ENCODE measurements around the gene MYG1.

Gene MYG1, protein sequence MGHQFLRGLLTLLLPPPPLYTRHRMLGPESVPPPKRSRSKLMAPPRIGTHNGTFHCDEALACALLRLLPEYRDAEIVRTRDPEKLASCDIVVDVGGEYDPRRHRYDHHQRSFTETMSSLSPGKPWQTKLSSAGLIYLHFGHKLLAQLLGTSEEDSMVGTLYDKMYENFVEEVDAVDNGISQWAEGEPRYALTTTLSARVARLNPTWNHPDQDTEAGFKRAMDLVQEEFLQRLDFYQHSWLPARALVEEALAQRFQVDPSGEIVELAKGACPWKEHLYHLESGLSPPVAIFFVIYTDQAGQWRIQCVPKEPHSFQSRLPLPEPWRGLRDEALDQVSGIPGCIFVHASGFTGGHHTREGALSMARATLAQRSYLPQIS

DNA sequence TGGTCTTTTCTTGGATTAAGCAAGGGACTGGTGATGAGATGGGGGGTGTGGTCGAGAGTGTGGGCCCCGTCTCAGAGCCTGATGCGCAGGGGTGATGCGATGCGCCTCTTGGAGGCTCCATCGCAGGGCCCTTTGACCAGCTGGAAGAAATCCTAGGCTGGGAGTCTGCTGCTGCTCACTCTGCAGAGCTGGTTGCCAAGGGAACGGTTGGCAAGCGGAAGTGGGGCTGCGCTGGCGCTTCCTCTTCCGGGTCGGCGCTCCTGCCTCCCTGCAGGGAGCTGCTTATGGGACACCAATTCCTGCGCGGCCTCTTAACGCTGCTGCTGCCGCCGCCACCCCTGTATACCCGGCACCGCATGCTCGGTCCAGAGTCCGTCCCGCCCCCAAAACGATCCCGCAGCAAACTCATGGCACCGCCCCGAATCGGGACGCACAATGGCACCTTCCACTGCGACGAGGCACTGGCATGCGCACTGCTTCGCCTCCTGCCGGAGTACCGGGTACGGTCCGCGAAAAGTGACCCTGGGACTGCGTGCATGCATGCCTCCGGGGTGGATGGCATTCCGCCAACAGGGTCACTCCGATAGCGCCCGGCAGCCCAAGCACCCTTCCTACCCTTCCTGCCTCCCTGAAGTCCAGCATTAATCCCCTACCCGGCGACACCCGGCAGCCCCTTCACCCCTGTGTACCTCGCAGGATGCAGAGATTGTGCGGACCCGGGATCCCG is at the start of gene MYG1:
Gene MYG1, plus strand, starts transcription at position 242 of the 727 bp plus-strand sequence. Its CDS starts 43 bp downstream, at position 285.
- DNase-seq: peak; percentile 90 to 94

DNA sequence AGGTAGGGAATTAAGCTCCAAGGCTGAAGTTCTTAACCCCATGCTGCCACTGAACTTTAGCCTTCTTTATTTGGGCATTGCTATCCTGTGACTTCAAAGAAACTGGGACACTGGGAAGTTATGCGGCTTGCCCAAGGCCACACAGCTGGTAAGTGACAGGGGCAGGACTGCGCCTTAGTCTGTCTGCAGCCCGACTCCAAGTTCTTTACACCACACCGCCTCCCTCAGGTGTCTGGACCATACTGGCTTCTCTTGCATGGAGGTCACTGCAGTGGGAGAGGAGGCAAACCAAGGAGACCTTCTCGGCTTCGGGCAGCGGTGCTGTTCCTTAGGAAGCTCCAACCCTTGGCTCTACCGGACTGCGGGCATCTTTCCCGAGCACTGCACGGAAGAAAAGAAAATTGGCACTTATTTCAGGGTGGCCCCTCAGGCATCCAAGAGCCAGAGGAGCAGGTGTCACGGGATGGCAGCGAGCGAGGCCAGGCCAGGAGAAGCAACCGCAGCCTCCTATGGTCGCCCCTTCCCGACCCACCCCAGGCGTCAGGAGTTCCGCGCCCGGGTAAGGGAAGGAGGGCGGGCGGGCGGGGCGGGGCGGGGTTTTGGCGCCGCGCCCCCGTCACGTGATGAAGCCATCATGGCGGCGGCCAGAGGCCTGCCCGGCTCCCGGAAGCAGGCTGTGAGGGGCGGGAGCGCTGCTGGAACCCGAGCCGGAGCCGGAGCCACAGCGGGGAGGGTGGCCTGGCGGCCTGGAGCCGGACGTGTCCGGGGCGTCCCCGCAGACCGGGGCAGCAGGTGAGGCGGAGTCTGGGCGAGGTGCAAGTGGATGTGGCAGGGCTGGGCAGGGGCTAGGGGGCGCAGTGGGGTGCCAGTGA is 47.8 kb upstream of the MYG1 start:
- DNase-seq: peak; percentile 43 to 51

DNA sequence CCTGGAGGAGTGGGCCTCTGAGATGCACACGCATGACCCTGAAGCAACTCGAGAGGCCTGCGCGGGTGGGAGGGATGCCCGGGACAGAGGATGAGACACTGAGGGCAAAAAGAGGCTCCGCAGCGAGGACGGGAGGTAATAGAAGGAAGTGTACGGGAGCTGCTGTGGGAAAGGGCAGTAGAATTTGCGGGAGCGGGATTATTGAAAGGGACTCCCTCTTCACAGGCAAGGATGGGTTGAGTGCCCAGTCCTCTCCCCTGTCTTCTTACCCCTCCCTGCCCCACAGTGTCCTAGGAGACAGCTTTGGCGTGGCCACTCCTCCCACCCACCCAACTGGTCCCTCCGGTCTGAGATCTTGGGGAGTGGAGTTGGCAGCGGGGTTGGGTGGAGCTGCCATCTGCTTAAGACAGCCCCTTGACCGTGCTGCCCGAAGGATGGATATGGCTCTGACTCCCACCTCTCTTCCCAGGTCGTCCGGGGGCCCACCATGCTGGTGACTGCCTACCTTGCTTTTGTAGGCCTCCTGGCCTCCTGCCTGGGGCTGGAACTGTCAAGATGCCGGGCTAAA is 47.1 kb upstream of the MYG1 start:
- peak in 1 of 2 experiments; percentile 39 for DNase-seq

DNA sequence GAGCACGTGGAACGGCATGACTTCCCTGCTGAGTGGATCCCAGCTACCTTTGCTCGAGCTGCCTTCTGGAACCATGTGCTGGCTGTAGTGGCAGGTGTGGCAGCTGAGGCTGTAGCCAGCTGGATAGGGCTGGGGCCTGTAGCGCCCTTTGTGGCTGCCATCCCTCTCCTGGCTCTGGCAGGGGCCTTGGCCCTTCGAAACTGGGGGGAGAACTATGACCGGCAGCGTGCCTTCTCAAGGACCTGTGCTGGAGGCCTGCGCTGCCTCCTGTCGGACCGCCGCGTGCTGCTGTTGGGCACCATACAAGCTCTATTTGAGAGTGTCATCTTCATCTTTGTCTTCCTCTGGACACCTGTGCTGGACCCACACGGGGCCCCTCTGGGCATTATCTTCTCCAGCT is 46.2 kb upstream of the MYG1 start:
- DNase-seq: no peak

DNA sequence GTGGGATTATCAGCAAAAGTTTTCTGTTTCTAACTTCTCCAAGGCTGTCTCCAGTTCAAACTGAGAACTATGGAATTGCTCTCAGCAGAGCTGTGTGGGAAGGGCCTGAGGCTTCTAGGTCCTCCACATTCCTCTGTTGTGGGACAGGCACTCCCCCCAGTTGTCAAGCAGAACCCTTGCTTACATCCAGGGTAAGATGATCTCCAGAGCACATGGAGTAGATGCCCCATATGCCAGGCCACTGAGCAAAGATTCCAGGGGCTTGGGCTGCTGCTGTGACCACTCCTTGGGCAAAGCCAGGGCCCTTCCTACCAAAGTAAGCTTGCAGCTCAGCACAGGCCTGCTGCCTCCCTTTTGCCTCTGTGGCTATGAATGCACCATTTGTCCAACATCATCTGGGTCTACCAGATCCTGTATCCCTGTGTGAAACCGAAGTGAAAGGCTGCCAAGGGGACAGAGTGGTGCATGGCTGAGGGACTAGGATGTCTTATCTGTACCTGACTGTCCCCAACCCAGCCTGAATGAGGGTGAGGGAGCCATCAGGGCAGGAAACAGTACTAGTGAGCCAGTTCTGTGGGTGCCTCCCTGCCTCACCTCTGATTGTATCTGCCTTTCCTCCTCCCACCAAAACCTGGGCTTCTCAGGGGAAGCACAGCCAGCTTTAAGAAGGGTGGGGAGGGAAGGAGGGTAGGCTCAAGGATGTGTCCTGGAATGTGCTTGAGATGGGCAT is 44.5 kb upstream of the MYG1 start:
- DNase-seq: no peak

DNA sequence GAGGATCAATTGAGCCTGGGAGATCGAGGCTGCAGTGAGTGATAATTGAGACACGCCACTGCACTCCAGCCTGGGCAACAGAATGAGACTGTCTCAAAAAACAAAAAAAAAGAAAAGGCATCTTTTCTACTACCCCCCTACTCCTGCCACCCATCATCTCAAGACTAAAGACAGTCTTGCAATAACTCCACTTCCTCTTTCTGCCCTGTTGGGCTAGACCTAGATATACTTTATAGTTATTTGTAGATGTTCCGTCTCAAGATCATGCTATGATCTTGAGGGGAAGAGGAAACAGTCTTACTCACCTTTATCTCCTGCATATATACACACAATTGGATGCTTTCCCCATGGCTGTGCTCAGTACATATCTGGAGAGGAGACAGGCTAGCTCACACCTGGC is 43.5 kb upstream of the MYG1 start:
- peak; percentile 86 to 91 for DNase-seq

DNA sequence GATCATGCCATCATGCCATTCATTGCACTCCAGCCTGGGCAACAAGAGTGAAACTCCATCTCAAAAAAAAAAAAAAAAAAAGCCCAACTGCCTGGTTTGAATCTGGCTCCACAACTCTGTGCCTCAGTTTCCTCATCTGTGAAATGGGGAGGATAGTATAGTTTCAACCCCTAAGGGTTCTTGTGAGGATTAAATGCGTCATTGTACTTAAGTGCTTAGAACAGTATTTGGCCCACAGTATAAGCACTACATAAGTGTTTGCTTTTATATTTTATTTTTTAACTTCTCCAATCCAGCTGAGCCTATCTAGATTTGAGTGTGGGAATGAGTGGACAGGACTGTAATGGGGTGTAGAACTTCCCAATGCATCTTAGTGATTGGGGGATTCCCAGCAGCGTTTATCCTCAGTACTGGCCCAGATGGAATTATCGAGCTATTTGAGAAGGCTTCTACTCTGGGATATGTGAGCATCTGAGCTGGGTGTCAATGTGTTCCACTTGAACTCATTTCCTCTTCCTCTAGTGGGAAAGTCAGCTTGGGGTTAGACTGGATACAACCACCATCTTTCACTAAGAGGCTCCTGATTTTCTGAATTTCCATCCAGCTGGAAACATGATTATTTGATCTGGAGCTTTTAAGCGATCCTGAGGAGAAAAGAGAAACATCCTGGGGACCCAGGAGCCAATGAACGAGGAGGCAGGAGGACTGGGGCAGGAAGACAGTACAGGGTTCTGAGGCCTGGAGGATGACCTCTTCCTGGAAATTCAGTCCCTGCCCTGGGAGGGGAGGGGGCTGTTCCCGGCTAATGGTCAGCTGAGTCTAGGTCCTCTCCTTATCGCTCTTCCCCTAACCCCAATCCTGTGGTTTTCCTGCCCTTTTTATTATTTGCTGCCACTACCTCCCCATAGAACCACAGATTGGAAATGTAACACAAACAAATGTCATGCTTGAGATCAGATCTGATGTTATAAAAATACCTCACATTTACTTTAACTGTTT is 40.7 kb upstream of the MYG1 start:
- DNase-seq: no peak

DNA sequence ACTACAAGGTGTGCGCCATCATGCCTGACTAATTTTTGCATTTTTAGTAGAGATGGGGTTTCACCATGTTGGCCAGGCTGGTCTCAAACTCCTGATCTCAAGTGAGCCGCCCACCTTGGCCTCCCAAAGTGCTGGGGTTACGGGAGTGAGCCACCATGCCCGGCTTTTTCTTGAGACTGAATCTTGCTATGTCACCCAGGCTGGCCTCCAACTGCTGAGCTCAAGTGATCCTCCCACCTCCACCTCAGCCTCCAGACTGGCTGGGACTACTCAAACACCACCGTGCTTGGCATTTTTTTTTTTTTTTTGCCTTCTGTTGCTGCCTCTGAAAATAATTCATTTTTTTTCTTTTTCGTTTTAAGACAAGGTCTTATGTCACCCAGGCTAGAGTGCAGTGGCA is 39.6 kb upstream of the MYG1 start:
- no peak for DNase-seq

DNA sequence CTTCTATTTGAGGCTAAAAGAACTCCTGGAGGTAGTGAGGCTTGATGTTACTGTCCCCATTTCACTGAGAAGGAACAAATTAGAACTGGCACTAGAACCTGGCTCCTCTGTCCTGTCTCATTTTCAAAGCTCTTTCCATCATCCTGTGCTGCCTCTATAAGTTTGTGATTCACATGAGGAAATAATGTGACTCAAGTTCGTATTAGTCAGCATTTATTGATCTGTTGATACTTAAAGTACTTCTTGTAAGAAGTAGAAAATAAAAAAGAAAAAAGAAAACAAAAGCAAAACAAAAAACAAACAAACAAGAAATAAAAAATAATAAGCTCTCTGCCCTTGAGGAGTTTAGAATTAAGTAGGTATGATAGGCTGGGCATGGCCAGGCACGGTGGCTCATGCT is 33.7 kb upstream of the MYG1 start:
- DNase-seq: no peak

DNA sequence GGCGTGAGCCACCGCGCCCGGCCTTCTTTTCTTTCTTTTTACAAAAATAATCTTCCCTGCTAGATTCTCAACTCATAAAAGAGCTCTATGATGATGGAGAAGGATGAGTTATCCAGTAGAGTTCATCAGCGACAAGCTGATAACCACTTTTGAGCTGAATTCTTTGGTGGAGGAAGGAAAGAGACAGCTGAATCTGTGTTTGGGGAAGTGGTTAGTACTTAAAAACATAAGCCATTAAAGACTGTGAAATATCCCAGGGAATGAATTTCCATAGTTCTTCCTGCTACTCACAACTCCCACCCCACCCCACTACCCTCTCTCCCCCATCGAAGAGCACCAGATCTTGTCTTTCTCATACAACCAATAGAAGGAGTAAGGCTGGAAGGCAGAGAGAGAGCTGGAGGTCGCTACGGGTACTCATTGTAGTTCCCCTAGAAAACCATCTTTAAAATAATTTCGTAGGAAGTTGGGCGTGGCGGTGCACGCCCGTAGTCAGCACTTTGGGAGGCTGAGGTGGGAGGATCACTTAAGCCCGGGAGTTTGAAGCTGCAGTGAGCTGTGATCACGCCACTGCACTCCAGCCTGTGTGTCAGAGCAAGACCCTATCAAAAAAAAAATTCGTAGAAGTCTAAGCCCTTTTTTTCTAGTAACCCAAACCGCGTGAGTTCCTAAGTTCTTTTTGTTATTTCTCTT is 32.0 kb upstream of the MYG1 start:
- peak; percentile 46 to 58 for DNase-seq

DNA sequence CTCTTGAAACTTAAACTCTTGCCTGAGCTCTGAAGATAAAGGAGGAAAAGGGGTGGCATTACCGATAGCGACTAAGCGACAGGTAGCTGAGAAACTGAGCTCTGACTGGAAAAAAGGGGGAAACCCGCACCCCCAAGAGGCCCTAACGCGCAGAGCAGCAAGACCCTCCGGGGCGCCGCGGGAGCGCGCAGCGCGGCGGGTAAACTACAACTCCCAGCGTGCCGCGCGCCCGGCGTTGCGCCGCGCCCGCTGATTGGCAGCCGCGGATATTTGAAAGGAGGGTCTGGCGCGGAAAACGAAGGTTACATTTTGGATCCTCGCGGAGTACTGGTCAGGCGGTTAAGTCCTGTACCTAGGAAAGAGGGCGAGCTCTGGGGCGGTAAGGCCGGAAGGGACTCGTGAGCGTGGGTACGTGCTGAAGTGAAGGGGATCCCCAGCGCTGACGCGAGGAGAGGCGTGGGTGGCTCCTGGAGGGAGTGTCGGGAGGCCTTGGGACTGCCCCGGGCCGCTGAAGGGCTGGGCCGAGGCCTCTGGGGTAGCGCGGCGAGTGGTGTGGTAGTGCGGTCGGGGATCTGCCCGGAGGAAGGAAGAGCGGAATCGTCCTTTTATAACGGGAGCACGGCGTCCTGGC is 31.4 kb upstream of the MYG1 start, which contains the start of gene ESPL1:
Gene ESPL1, plus strand, starts transcription at position 301 of the 631 bp plus-strand sequence. CDS start 468 bp downstream, outside the sequence.
- DNase-seq: peak; percentile 80

DNA sequence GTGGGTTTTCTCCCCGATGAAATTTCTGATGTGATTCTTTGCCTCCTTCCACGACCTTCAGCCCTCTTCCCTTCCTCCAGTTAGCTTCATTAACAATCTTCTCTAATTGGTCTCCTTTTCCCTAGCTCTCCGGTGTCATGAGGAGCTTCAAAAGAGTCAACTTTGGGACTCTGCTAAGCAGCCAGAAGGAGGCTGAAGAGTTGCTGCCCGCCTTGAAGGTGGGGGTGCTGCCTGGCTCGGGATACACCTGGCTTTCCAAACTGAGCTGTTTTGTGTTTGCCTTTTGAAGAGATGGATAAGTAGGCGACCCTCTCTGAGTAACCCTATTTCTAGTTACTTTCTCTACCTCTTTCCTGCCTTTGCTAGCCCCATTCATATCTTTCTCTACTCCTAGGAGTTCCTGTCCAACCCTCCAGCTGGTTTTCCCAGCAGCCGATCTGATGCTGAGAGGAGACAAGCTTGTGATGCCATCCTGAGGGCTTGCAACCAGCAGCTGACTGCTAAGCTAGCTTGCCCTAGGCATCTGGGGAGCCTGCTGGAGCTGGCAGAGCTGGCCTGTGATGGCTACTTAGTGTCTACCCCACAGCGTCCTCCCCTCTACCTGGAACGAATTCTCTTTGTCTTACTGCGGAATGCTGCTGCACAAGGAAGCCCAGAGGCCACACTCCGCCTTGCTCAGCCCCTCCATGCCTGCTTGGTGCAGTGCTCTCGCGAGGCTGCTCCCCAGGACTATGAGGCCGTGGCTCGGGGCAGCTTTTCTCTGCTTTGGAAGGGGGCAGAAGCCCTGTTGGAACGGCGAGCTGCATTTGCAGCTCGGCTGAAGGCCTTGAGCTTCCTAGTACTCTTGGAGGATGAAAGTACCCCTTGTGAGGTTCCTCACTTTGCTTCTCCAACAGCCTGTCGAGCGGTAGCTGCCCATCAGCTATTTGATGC is 30.6 kb upstream of the MYG1 start:
- DNase-seq: no peak

DNA sequence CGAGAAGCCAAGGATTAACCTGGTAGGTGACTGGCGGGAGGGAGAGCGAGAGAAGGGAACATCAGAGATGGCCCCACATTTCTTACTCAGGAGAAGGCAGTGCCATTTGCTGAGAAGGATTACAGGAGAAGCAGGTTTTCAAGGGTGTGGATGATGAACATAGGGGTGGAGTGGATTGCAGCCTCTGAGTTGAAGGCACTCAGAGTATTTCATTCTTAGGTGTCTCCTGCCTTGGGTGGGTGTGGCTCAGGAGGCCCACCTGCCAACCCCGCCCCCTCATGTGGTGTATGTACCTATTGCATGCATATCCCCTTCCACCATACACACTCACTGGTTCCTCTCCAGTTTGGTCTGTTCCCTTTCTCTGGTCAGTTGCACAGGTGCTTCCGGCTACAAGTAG is 25.1 kb upstream of the MYG1 start:
- DNase-seq: no peak

DNA sequence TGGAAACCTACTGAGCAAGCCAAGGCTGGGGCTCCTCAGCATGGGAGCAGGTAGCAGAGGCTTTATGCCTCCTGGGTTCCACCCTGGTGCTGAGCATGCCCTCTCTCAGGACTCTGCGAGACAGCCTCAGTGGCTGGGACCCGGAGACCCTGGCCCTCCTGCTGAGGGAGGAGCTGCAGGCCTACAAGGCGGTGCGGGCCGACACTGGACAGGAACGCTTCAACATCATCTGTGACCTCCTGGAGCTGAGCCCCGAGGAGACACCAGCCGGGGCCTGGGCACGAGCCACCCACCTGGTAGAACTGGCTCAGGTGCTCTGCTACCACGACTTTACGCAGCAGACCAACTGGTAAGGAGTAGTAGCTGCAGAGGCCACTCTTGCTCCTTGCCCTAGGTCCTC is 23.0 kb upstream of the MYG1 start:
- DNase-seq: no peak

DNA sequence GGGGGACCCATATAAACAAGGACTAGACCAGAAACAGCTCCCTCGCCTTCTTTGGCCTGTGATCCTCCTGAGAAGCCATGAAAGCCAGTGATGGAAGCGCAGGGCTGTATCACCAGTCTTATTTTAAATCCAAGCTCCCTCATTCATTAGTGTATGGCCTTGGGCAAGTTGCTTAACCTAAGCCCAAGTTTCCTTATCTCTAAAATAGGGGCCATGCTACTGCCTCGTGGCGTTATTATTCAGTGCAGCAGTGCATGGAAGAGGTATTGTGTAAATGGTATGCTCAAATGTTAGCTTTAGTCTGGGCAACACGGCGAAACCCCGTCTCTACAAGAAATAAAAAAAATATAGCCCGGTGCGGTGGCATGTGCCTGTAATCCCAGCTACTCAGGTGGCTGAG is 21.5 kb upstream of the MYG1 start:
- DNase-seq: no peak

DNA sequence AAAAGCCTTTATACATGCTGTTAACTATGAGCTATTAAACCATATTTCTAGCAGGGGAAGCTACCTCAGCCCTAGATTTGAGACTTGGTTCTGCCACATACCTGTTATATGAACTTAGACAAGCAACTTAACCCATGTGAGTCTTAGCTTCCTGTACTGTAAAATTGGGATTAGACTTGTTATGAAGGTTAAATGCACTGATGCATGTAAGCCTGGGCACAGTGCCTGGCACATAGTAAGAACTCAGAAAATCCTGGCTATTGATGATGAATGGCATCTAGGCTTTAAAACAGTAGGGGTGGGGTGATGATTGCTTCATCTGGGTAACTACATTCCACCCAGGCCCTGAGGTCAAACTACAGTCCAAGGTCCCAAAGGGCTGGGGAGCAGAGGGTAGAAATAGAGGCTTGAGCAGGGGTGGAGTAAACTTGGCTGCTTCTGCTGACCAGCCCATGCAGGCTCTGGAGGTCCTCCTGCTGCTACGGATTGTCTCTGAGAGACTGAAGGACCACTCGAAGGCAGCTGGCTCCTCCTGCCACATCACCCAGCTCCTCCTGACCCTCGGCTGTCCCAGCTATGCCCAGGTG is 20.1 kb upstream of the MYG1 start:
- no peak for DNase-seq

DNA sequence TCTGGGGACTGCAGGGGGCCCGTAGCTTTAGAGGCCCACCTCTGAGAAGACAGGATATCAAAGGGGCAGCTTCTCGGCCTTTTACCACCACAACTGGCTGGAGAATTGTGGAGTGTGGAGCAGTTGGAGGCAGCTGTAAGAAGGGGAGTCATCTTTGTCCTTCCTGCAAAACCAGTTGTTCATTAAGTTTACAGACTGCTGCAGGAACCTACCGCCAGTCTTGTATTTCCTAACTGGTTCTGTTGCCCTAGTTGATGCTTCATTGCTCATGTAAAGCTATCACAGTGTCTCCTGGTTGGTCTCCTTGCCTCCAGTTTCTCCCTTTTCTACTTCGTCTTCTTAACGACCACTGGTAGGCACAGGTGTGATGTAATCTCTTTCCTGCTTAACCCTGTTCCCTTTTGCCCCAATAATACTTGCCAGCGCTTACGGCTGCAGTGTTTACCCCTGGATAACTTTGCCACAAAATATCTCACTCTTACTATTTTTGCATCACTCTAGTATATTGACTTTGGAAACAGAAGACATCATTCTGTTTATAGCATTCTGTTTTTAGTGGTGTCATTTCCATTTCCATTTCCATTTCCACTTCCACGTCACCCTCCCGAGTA is 19.5 kb upstream of the MYG1 start:
- DNase-seq: no peak

DNA sequence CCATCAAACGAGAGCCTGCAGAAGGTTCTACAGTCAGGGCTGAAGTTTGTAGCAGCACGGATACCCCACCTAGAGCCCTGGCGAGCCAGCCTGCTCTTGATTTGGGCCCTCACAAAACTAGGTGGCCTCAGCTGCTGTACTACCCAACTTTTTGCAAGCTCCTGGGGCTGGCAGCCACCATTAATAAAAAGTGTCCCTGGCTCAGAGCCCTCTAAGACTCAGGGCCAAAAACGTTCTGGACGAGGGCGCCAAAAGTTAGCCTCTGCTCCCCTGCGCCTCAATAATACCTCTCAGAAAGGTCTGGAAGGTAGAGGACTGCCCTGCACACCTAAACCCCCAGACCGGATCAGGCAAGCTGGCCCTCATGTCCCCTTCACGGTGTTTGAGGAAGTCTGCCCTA is 13.0 kb upstream of the MYG1 start:
- DNase-seq: no peak

Data from Kasumi-1 (cell line).